ENCODE data around the gene PCDH10. TPM values are rescaled to one million over a fixed set of nuclear protein-coding genes. Genes with fewer than 3 reads are reported as not detected.

PCDH10 gene
- total and polyA plus RNA-seq, 10 donors = under 0.01 to 0.19 (median 0.06) TPM; not detected in 3

- H3K4me1 ChIP-seq = no peaks in the 10 kb centered on the region
- intact Hi-C loops (cut with DNase I; ENCODE audit: low total_unique reads) = no loop called here
- H3K4me3 ChIP-seq = no peak overlapping the region
- H3K27me3 ChIP-seq (replicated peaks in 1 of 7) = no peaks in the 10 kb centered on the region
- peaks cover 0 to 5% (median 0%) of the 10 kb centered on the region in 8 donors for H3K9me3 ChIP-seq
- DNase-seq = no peak
- no peak overlapping the region for H3K27ac ChIP-seq
- no peaks in the 10 kb centered on the region for H3K36me3 ChIP-seq
- TF ChIP-seq POLR2A (IDR thresholded peaks at IDR 0.05) = no peak
- TF ChIP-seq CTCF (IDR thresholded peaks at IDR 0.05 in 8 of 11, conservative IDR thresholded peaks at IDR 0.05 in 3 of 11) = no peak
- TF ChIP-seq POLR2AphosphoS5 (IDR thresholded peaks at IDR 0.05) = no peak
These were observed 19.9 kb upstream of the PCDH10 start for GRCh38 chr4:133129237-133129636.

GRCh38 chr4:133130171-133130570 is 18.9 kb upstream of the PCDH10 start:
- Histone ChIP-seq H3K27ac (no peak overlapping the region), H3K36me3 (no peaks in the 10 kb centered on the region), H3K27me3 (replicated peaks in 1 of 7) (no peaks in the 10 kb centered on the region), H3K4me3 (no peak overlapping the region), H3K9me3 (peaks cover 0 to 2% (median 0%) of the 10 kb centered on the region in 8 donors), H3K4me1 (no peaks in the 10 kb centered on the region)
- TF ChIP-seq POLR2AphosphoS5 (IDR thresholded peaks at IDR 0.05) (no peak), CTCF (IDR thresholded peaks at IDR 0.05 in 8 of 11, conservative IDR thresholded peaks at IDR 0.05 in 3 of 11) (no peak), POLR2A (IDR thresholded peaks at IDR 0.05) (no peak)
- no peak for DNase-seq
- 82 to 88% (median 85%) methylated on average over 2 of the region's 2 CpGs for WGBS, 5 donors
- intact Hi-C loops (cut with DNase I; ENCODE audit: low total_unique reads) = no loop called here

- intact Hi-C loops (cut with DNase I; ENCODE audit: low total_unique reads) = no loop called here
- 66 to 81% (median 70%) methylated on average over 2 of the region's 2 CpGs for WGBS, 5 donors
- H3K27me3 ChIP-seq (replicated peaks in 1 of 7) = no peaks in the 10 kb centered on the region
- no peaks in the 10 kb centered on the region for H3K9me3 ChIP-seq
- H3K4me1 ChIP-seq = no peaks in the 10 kb centered on the region
- no peak for DNase-seq
- no peak for TF ChIP-seq CTCF (IDR thresholded peaks at IDR 0.05 in 8 of 11, conservative IDR thresholded peaks at IDR 0.05 in 3 of 11)
- TF ChIP-seq POLR2AphosphoS5 (IDR thresholded peaks at IDR 0.05) = no peak
- no peak for TF ChIP-seq POLR2A (IDR thresholded peaks at IDR 0.05)
- no peak overlapping the region for H3K4me3 ChIP-seq
- H3K36me3 ChIP-seq = no peaks in the 10 kb centered on the region
- no peak overlapping the region for H3K27ac ChIP-seq
These were observed 17.1 kb upstream of the PCDH10 start for GRCh38 chr4:133131829-133132460.

GRCh38 chr4:133136833-133137232 is 12.3 kb upstream of the PCDH10 start:
- H3K27ac ChIP-seq = no peak overlapping the region

More at GRCh38 chr4:133136833-133137232, 12.3 kb upstream of the PCDH10 start:
- intact Hi-C loops (cut with DNase I; ENCODE audit: low total_unique reads) = no loop called here
- TF ChIP-seq POLR2AphosphoS5 (IDR thresholded peaks at IDR 0.05) = no peak
- no peak for TF ChIP-seq POLR2A (IDR thresholded peaks at IDR 0.05)
- no peak for TF ChIP-seq CTCF (IDR thresholded peaks at IDR 0.05 in 8 of 11, conservative IDR thresholded peaks at IDR 0.05 in 3 of 11)
- H3K9me3 ChIP-seq = no peaks in the 10 kb centered on the region
- no peaks in the 10 kb centered on the region for H3K4me1 ChIP-seq
- WGBS, 5 donors = 73 to 83% (median 76%) methylated on average over 3 of the region's 3 CpGs
- DNase-seq = no peak
- H3K27me3 ChIP-seq (replicated peaks in 1 of 7) = no peaks in the 10 kb centered on the region
- H3K4me3 ChIP-seq = no peak overlapping the region
- H3K36me3 ChIP-seq = no peaks in the 10 kb centered on the region

Data from spleen (tissue), 11 donors.